Endothelial cell (in vitro differentiated cells): Measurements from ENCODE around the gene TNS3. TPM values are rescaled to one million over a fixed set of nuclear protein-coding genes. Genes with fewer than 3 reads are reported as not detected.

ENCODE experiments used
- DNase-seq: peaks from one replicate; pipeline ENCODE4 v3.0.0; 2021; ENCODE audit warnings: low spot score
- H3K27ac Mint-ChIP-seq: one replicate; pipeline ENCODE4 v1.8.0; 2021; ENCODE audit warnings: mixed read lengths, inconsistent platforms; ENCODE audit not compliant: unreplicated experiment
- H3K27me3 Mint-ChIP-seq: one replicate; pipeline ENCODE4 v1.8.0; 2021; ENCODE audit warnings: mild to moderate bottlenecking, moderate library complexity, mixed read lengths, inconsistent platforms; ENCODE audit not compliant: unreplicated experiment
- H3K36me3 Mint-ChIP-seq: one replicate; pipeline ENCODE4 v1.8.0; 2021; ENCODE audit warnings: mild to moderate bottlenecking, low read depth, mixed read lengths, inconsistent platforms; ENCODE audit not compliant: unreplicated experiment
- H3K4me1 Mint-ChIP-seq: one replicate; pipeline ENCODE4 v1.8.0; 2021; ENCODE audit warnings: mild to moderate bottlenecking, mixed read lengths, inconsistent platforms; ENCODE audit not compliant: unreplicated experiment
- H3K4me3 Mint-ChIP-seq: one replicate; pipeline ENCODE4 v1.8.0; 2021; ENCODE audit warnings: mild to moderate bottlenecking, mixed read lengths, inconsistent platforms; ENCODE audit not compliant: unreplicated experiment
- H3K9me3 Mint-ChIP-seq: one replicate; pipeline ENCODE4 v1.8.0; 2021; ENCODE audit warnings: mixed read lengths, inconsistent platforms; ENCODE audit not compliant: unreplicated experiment
- total RNA-seq: library from RNA; stranded (reverse); fragmentation: NEBNext Ultra II Directional; extraction: Animal tissue kit (Norgen Biotek cat#: 25700); gene quantifications from one replicate; pipeline ENCODE4 v1.2.1, GENCODE V29; 2021; ENCODE audit not compliant: unreplicated experiment
- TF ChIP-seq, protein P1 (sequence below): fragments of 200-600 bp; sonication (generic); IDR thresholded peaks from one replicate; pipeline ENCODE4 v1.5.0; 2021; ENCODE audit warnings: antibody characterized with exemption; ENCODE audit not compliant: unreplicated experiment

The TNS3 gene
- total RNA-seq, 1 donor from 2014 or later: 7.5 TPM

DNA sequence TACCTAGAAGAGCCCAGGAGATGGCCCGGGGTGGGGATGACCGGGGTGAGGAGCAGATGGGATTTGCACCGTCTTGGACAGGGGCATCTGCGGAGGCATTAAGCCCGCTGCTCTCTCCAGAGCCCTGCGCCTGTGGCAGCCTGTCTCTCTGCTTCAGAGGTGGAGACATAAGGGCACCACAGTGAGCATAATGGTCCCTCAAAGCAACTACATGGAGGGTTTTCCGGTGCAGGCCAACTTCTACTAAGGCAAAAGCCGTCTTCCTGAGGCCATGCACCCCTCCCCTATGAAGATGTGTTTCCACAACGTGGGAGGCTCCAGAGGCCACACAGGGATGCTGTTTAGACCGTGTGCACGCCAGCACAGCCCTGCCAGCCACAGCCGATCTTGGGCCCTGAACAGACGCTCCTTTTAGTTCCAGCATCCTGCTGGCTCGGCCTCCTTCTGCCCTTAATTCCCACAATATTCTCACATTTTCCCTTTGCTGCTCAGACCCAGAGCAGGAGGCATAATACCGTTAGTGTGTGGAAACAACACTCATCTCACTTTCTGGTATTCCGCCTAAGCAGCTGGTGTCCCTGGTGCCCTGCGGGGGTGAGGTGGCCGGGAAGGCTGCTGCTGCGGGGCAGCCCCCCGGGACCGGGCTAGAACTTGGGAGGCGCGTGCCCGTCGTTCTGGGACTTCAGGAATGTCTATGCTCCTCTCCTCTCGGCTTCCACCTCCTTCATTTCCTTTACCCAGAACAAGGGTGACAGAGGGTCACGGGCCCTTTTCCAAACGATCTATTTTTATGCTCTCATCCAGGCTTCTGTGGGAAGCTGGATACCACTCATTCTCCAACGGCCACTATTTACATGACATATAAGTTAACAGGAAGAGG lies 266.9 kb downstream of the TNS3 start:
- peak overlapping the region; percentile 43 for H3K4me3 Mint-ChIP-seq
- DNase-seq: no peak
- H3K9me3 Mint-ChIP-seq: no peaks in the 10 kb centered on the region
- peaks cover 12% of the 10 kb centered on the region for H3K4me1 Mint-ChIP-seq
- TF ChIP-seq, protein P1, sequence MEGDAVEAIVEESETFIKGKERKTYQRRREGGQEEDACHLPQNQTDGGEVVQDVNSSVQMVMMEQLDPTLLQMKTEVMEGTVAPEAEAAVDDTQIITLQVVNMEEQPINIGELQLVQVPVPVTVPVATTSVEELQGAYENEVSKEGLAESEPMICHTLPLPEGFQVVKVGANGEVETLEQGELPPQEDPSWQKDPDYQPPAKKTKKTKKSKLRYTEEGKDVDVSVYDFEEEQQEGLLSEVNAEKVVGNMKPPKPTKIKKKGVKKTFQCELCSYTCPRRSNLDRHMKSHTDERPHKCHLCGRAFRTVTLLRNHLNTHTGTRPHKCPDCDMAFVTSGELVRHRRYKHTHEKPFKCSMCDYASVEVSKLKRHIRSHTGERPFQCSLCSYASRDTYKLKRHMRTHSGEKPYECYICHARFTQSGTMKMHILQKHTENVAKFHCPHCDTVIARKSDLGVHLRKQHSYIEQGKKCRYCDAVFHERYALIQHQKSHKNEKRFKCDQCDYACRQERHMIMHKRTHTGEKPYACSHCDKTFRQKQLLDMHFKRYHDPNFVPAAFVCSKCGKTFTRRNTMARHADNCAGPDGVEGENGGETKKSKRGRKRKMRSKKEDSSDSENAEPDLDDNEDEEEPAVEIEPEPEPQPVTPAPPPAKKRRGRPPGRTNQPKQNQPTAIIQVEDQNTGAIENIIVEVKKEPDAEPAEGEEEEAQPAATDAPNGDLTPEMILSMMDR: no peak
- H3K27ac Mint-ChIP-seq: peak overlapping the region; percentile 51
- no peaks in the 10 kb centered on the region for H3K36me3 Mint-ChIP-seq
- H3K27me3 Mint-ChIP-seq: no peaks in the 10 kb centered on the region

DNA sequence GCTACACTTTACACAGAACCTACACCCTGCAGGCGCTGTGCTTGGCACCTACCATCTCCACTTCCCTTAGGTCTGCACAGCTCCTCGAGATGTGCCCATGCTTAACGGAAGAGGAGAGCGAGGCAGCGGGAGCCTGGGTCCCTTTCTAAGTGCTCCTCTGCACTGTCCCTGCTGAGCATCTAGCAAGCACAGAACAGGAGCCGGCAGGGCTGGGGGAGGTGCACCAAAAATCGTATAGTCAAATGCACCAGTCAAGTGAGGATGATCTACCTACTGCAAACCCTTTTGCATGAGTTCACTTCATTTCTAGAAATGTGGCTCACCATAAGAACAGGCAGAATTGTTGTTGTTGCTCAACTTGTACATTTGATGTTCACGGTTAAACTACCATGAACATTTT lies 267.7 kb downstream of the TNS3 start:
- no peaks in the 10 kb centered on the region for H3K9me3 Mint-ChIP-seq
- H3K27ac Mint-ChIP-seq: no peak overlapping the region
- H3K36me3 Mint-ChIP-seq: no peaks in the 10 kb centered on the region
- H3K4me3 Mint-ChIP-seq: no peak overlapping the region
- no peak for DNase-seq
- H3K4me1 Mint-ChIP-seq: peaks cover 12% of the 10 kb centered on the region
- TF ChIP-seq, protein P1: no peak
- H3K27me3 Mint-ChIP-seq: no peaks in the 10 kb centered on the region

DNA sequence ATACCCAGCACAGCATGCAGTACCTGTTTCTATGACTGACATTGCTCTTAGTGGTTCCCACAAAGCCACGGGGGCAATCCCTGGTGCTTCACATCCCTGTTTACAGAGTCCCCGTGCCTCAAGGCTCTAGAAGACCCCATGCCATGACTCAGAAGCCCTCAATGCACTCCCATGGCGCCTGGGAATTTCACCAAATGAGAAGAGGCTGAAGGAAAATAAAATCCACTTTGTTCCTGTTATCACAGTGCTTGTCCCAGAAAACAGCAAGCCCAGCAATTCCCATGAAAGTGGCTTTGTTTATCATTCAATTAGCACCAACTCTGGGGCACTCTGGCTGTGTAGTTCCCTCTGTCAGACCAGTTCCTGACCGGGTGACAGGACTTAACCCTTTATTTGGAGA lies 268.3 kb downstream of the TNS3 start:
- no peaks in the 10 kb centered on the region for H3K27me3 Mint-ChIP-seq
- no peak for DNase-seq
- H3K27ac Mint-ChIP-seq: no peak overlapping the region
- TF ChIP-seq, protein P1: no peak
- peaks cover 3% of the 10 kb centered on the region for H3K36me3 Mint-ChIP-seq
- peaks cover 12% of the 10 kb centered on the region for H3K4me1 Mint-ChIP-seq
- H3K9me3 Mint-ChIP-seq: no peaks in the 10 kb centered on the region
- no peak overlapping the region for H3K4me3 Mint-ChIP-seq

DNA sequence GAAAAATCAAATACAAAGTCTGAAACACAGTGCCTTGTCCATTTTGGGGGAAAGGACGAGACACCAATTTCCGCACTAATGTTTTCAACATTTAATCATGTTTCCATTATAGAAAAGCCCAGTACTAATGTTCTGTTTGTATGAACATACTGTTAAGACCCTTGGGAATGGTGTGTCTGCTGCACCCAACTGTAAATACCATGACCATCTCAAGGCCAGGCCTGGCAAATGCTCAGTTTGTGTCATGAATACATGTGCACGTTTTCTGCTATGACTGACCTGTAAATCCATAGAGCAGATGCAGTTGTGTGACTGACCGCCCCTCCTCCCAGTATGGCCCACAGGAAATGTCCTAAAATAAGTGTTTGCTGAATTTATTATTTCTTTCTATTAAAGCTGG lies 270.0 kb downstream of the TNS3 start:
- no peak overlapping the region for H3K27ac Mint-ChIP-seq
- no peaks in the 10 kb centered on the region for H3K27me3 Mint-ChIP-seq
- H3K4me3 Mint-ChIP-seq: no peak overlapping the region
- peaks cover 3% of the 10 kb centered on the region for H3K36me3 Mint-ChIP-seq
- TF ChIP-seq, protein P1: no peak
- H3K9me3 Mint-ChIP-seq: no peaks in the 10 kb centered on the region
- peaks cover 3% of the 10 kb centered on the region for H3K4me1 Mint-ChIP-seq
- DNase-seq: no peak

DNA sequence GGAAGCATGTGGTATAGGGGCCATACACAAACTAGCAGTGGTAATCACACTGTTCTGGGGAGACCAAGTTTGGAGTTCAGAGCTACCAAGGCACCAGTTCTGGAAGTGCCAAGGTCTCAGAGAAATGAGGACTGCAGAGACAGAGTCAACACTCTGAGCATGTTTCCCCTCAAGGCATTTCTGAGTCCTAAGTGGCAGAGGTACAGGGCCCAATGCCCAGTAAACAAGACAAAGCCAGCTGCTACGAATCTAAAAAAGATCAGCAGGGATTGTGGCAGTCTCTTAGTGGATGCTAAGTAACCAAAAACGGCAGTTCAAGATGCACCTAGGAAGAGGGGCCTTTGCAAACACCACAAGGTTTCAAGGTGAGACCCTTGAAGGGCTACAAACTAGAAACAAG lies 271.9 kb downstream of the TNS3 start:
- Mint-ChIP-seq H3K4me3 (no peak overlapping the region), H3K36me3 (peaks cover 3% of the 10 kb centered on the region), H3K4me1 (no peaks in the 10 kb centered on the region), H3K27me3 (no peaks in the 10 kb centered on the region), H3K27ac (no peak overlapping the region), H3K9me3 (no peaks in the 10 kb centered on the region)
- TF ChIP-seq, protein P1: no peak
- no peak for DNase-seq
